ENCODE results near the gene UNC13B. TPM values are rescaled to one million over a fixed set of nuclear protein-coding genes. Genes with fewer than 3 reads are reported as not detected.

UNC13B gene
- total and polyA plus RNA-seq, 2 experiments from 2014 or later = 8.7 to 52.1 TPM

GRCh38 chr9:35198191-35198590 lies 36.4 kb downstream of the UNC13B start:
- Histone ChIP-seq H3K27ac (ENCODE audit: low read depth) (no peak overlapping the region), H3F3A (replicated peaks; ENCODE audit: low read depth) (0 out of 2 replicates have a peak, but pooled peaks cover 2% of the 10 kb centered on the region), H3K4me3 (no peak overlapping the region), H3K4me2 (no peak overlapping the region), H3K4me1 (ENCODE audit: insufficient read depth) (no peaks in the 10 kb centered on the region), H4K20me1 (replicated peaks; ENCODE audit: insufficient read depth) (no peaks in the 10 kb centered on the region), H3K79me2 (replicated peaks; ENCODE audit: insufficient read depth) (peaks cover 27% of the 10 kb centered on the region), H3K27me3 (ENCODE audit: insufficient read depth) (no peaks in the 10 kb centered on the region), H2AFZ (no peak overlapping the region), H3K9me2 (ENCODE audit: insufficient read depth) (no peaks in the 10 kb centered on the region), H3K36me3 (ENCODE audit: insufficient read depth) (peaks cover 2% of the 10 kb centered on the region)
- TF ChIP-seq STAT1 (IDR thresholded peaks at IDR 0.05; ENCODE audit: unreplicated experiment) (no peak), ETS1 (IDR thresholded peaks at IDR 0.05) (no peak), ZNF114 (CRISPR knock-in tag; IDR thresholded peaks at IDR 0.05) (no peak), CTCF (conservative IDR thresholded peaks at IDR 0.05; ENCODE audit: low read depth in 2 of 2) (no peak), POLR2AphosphoS5 (IDR thresholded peaks at IDR 0.05; ENCODE audit: low read depth) (no peak), ZNF331 (CRISPR knock-in tag; IDR thresholded peaks at IDR 0.05; ENCODE audit: low read depth) (no peak), JUNB (IDR thresholded peaks at IDR 0.05; ENCODE audit: unreplicated experiment) (no peak), EZH2 (IDR thresholded peaks at IDR 0.05; ENCODE audit: low read depth, unreplicated experiment) (no peak), EZH2phosphoT487 (IDR thresholded peaks at IDR 0.05; ENCODE audit: unreplicated experiment) (no peak), REST (IDR thresholded peaks at IDR 0.05; ENCODE audit: unreplicated experiment) (no peak), ZNF462 (CRISPR knock-in tag; IDR thresholded peaks at IDR 0.05) (no peak), CREB1 (CRISPR knock-in tag; IDR thresholded peaks at IDR 0.05; ENCODE audit: low read depth) (no peak), NANOG (IDR thresholded peaks at IDR 0.05; ENCODE audit: borderline replicate concordance) (no peak)
- Mint-ChIP-seq H3K9me3 (peaks cover 69% of the 10 kb centered on the region), H3K27me3 (ENCODE audit: insufficient read depth, low read depth, poor library complexity) (no peaks in the 10 kb centered on the region), H3K36me3 (ENCODE audit: low read depth) (peaks cover 52% of the 10 kb centered on the region), H3K27ac (no peak overlapping the region), H3K4me3 (no peak overlapping the region), H3K4me1 (no peaks in the 10 kb centered on the region)
- no peak for ATAC-seq
- DNase-seq (ENCODE audit: low spot score) = no peak
